ENCODE results near the gene MTFR2. TPM values are rescaled to one million over a fixed set of nuclear protein-coding genes. Genes with fewer than 3 reads are reported as not detected.

Gene MTFR2
- total and polyA plus RNA-seq, 3 experiments from 2014 or later = 0.69 to 21.7 (median 18.8) TPM

DNA sequence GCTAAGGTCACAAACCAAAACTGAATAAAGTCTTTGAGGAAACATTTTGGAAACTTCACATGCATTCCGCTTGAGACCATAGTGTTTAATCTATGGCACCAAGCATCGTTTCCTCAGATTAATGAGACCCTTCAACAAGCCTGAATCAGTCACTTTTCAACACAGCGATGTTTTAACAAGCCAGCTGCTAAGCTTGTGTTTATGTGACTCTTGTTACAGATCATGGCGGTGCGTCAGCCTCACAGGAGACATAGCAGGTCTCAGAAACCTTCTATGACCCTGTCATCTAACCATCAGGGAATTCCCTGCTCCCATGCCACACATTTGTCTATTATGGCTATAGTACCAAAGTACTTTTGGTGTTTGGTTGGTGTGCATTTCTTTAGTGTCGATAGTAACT lies 57.2 kb downstream of the MTFR2 start:
- ChIA-PET CTCF (no interaction called here), POLR2A (no interaction called here)
- no peaks in the 10 kb centered on the region for H3K36me3 Mint-ChIP-seq

DNA sequence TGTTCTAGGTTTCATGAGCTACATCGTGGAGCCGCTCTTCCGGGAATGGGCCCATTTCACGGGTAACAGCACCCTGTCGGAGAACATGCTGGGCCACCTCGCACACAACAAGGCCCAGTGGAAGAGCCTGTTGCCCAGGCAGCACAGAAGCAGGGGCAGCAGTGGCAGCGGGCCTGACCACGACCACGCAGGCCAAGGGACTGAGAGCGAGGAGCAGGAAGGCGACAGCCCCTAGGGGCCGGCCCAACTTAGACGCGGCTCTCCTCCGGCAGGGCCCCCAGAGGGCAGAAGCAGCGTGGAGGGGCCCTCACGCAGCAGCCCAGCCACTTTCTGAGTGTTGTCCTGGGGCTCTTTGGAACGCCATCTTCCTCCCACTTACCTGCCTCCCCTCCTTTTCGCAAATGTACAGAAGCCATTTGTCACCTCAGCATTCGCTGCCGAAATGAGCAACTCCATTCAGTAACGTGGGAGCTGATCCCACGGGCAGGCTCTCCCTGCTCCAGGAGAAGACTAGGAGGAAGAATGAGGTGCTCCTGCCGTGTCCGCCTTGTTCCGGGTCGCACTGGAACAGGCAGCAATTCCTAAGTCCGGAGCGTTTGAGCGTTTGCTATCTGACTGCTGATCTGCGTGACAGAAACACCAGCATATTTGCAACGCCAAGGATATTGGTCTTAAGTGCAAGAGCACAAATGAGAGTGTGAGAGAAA lies 58.4 kb downstream of the MTFR2 start:
- Mint-ChIP-seq H3K4me3 (no peak overlapping the region), H3K27ac (no peak overlapping the region), H3K9me3 (no peaks in the 10 kb centered on the region), H3K4me1 (no peaks in the 10 kb centered on the region), H3K27me3 (peaks cover 4 to 29% of the 10 kb centered on the region in 2 donors), H3K36me3 (no peaks in the 10 kb centered on the region)
- Histone ChIP-seq H3K4me1 (ENCODE audit: insufficient read depth, low read length) (no peaks in the 10 kb centered on the region), H3K4me3 (ENCODE audit: low read length) (no peak overlapping the region), H3K27me3 (ENCODE audit: insufficient read depth, low read length, poor library complexity, severe bottlenecking) (peaks cover 4% of the 10 kb centered on the region), H3K36me3 (ENCODE audit: insufficient read depth, low read length) (no peaks in the 10 kb centered on the region), H3K9me3 (ENCODE audit: low read length) (no peaks in the 10 kb centered on the region), H3K27ac (ENCODE audit: low read depth, low read length) (no peak overlapping the region)
- ChIA-PET CTCF (no interaction called here), POLR2A (no interaction called here)
- DNase-seq = no peak

More for the DNA sequence above, 57.2 kb downstream of the MTFR2 start:
- no peak for DNase-seq
- no peak overlapping the region for H3K4me3 Mint-ChIP-seq
- H3K9me3 ChIP-seq (ENCODE audit: low read length) = no peaks in the 10 kb centered on the region
- no peak overlapping the region for H3K4me3 ChIP-seq (ENCODE audit: low read length)
- no peaks in the 10 kb centered on the region for H3K9me3 Mint-ChIP-seq
- no peak overlapping the region for H3K27ac ChIP-seq (ENCODE audit: low read depth, low read length)
- H3K27me3 Mint-ChIP-seq = peaks cover 5 to 26% of the 10 kb centered on the region in 2 donors
- H3K4me1 Mint-ChIP-seq = no peaks in the 10 kb centered on the region
- peaks cover 4% of the 10 kb centered on the region for H3K27me3 ChIP-seq (ENCODE audit: insufficient read depth, low read length, poor library complexity, severe bottlenecking)
- no peaks in the 10 kb centered on the region for H3K4me1 ChIP-seq (ENCODE audit: insufficient read depth, low read length)
- no peak overlapping the region for H3K27ac Mint-ChIP-seq
- H3K36me3 ChIP-seq (ENCODE audit: insufficient read depth, low read length) = no peaks in the 10 kb centered on the region

DNA sequence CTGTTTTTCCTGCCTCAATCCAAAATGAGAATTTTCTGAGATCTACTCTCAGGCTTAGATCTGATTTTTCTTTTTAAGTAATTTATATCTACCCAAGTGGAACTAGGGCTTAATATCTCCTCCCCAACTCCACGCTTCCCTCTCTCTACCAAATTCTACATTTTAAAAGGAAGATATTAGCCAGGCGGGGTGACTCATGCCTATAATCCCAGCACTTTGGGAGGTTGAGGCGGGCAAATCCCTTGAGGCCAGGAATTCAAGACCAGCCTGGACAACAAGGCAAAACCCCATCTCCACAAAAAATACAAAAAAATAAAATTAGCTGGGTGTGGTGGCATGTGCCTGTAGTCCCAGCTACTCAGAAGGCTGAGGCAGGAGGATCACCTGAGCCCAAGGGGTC lies 61.0 kb downstream of the MTFR2 start:
- H3K27me3 Mint-ChIP-seq = peaks cover 4 to 20% of the 10 kb centered on the region in 2 donors
- no peaks in the 10 kb centered on the region for H3K36me3 Mint-ChIP-seq
- no peaks in the 10 kb centered on the region for H3K4me1 Mint-ChIP-seq
- DNase-seq = no peak
- Histone ChIP-seq H3K9me3 (ENCODE audit: low read length) (no peaks in the 10 kb centered on the region), H3K27me3 (ENCODE audit: insufficient read depth, low read length, poor library complexity, severe bottlenecking) (peaks cover 4% of the 10 kb centered on the region), H3K27ac (ENCODE audit: low read depth, low read length) (no peak overlapping the region), H3K4me3 (ENCODE audit: low read length) (no peak overlapping the region), H3K4me1 (ENCODE audit: insufficient read depth, low read length) (no peaks in the 10 kb centered on the region), H3K36me3 (ENCODE audit: insufficient read depth, low read length) (no peaks in the 10 kb centered on the region)
- no peaks in the 10 kb centered on the region for H3K9me3 Mint-ChIP-seq
- no peak overlapping the region for H3K4me3 Mint-ChIP-seq
- CTCF ChIA-PET = no interaction called here
- POLR2A ChIA-PET = no interaction called here
- H3K27ac Mint-ChIP-seq = no peak overlapping the region

DNA sequence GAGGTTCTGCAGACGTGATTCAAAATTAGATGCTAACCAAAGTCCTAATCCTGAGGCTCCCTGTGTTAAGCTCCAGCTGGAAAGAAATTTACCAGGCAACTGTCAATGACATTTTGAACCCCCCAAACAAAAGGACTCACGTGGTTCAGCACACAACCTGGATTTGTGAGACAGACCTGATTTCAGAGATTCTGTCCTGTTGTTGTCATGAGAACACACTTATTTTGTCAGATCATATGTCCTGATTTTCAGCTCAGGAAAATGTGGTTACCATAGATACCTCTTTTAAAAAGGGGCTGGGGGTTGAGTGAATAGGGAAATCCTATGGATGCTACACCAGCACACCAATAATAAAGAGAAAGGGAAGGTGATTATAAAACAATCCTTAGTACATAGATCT lies 61.6 kb downstream of the MTFR2 start:
- no peak overlapping the region for H3K27ac Mint-ChIP-seq
- H3K27me3 ChIP-seq (ENCODE audit: insufficient read depth, low read length, poor library complexity, severe bottlenecking) = peaks cover 4% of the 10 kb centered on the region
- CTCF ChIA-PET = no interaction called here
- H3K9me3 ChIP-seq (ENCODE audit: low read length) = no peaks in the 10 kb centered on the region
- no peak for DNase-seq
- peaks cover 3 to 18% of the 10 kb centered on the region in 2 donors for H3K27me3 Mint-ChIP-seq
- H3K36me3 Mint-ChIP-seq = no peaks in the 10 kb centered on the region
- POLR2A ChIA-PET = no interaction called here
- H3K4me3 Mint-ChIP-seq = no peak overlapping the region
- no peaks in the 10 kb centered on the region for H3K9me3 Mint-ChIP-seq
- H3K36me3 ChIP-seq (ENCODE audit: insufficient read depth, low read length) = no peaks in the 10 kb centered on the region
- H3K27ac ChIP-seq (ENCODE audit: low read depth, low read length) = no peak overlapping the region
- H3K4me1 ChIP-seq (ENCODE audit: insufficient read depth, low read length) = no peaks in the 10 kb centered on the region
- no peak overlapping the region for H3K4me3 ChIP-seq (ENCODE audit: low read length)
- H3K4me1 Mint-ChIP-seq = no peaks in the 10 kb centered on the region

DNA sequence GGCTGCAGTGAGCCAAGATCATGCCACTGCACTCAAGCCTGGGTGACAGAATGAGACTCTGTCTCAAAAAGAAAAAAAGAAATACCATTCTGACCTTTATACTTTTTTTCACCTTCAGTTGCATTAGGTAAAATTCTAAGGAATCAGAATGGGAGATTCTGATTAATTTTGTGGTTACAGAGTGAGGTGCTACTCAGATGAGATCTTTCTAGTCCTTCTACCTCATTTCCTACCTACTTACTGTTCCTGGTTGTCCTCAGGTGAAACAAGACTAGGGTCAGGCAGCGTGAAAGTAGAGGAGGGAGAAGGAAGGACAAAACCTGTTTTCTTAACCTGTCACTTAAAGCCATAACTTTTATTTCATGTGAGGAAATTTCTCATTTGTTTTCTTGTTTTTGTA lies 63.7 kb downstream of the MTFR2 start:
- CTCF ChIA-PET = no interaction called here

DNA sequence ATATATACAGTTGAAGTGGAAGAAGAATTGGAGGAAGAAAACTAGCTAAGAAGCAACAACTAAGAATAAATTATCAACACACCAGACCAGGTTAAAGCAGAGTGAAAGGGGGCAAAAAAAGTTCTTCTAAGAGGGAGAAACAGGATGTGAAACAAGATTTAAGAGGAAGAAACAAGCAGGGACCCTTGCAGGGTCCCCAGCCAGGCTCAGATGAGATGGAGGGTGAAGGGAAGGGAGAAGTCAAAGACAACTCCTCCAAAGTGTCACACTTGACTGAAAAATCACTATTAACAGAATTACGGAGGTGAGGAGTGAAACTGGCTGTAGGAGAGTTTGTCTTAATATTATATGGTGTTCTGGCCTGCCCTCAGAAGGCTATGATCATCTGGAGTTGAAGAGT lies 65.4 kb downstream of the MTFR2 start:
- DNase-seq = no peak
- Mint-ChIP-seq H3K4me3 (no peak overlapping the region), H3K27me3 (peaks cover 3 to 28% of the 10 kb centered on the region in 2 donors), H3K9me3 (no peaks in the 10 kb centered on the region), H3K4me1 (no peaks in the 10 kb centered on the region), H3K27ac (no peak overlapping the region), H3K36me3 (no peaks in the 10 kb centered on the region)
- no peak overlapping the region for H3K27ac ChIP-seq (ENCODE audit: low read depth, low read length)
- POLR2A ChIA-PET = no interaction called here
- H3K36me3 ChIP-seq (ENCODE audit: insufficient read depth, low read length) = no peaks in the 10 kb centered on the region
- H3K4me3 ChIP-seq (ENCODE audit: low read length) = no peak overlapping the region
- H3K9me3 ChIP-seq (ENCODE audit: low read length) = no peaks in the 10 kb centered on the region
- CTCF ChIA-PET = interaction anchor here (1.2 kb wide), 1 partner anchor 11 kb away, joined by 3 read pairs; no protein-coding TSS in a partner anchor
- peaks cover under 1% of the 10 kb centered on the region for H3K27me3 ChIP-seq (ENCODE audit: insufficient read depth, low read length, poor library complexity, severe bottlenecking)
- no peaks in the 10 kb centered on the region for H3K4me1 ChIP-seq (ENCODE audit: insufficient read depth, low read length)

More for the DNA sequence above, 63.7 kb downstream of the MTFR2 start:
- Mint-ChIP-seq H3K36me3 (no peaks in the 10 kb centered on the region), H3K4me1 (no peaks in the 10 kb centered on the region), H3K9me3 (no peaks in the 10 kb centered on the region), H3K27ac (no peak overlapping the region), H3K27me3 (peaks cover 6 to 25% of the 10 kb centered on the region in 2 donors), H3K4me3 (no peak overlapping the region)
- no peaks in the 10 kb centered on the region for H3K36me3 ChIP-seq (ENCODE audit: insufficient read depth, low read length)
- peaks cover 4% of the 10 kb centered on the region for H3K27me3 ChIP-seq (ENCODE audit: insufficient read depth, low read length, poor library complexity, severe bottlenecking)
- no peaks in the 10 kb centered on the region for H3K4me1 ChIP-seq (ENCODE audit: insufficient read depth, low read length)
- POLR2A ChIA-PET = interaction anchor here (0.6 kb wide), 1 partner anchor 793 kb away, joined by 3 read pairs; no protein-coding TSS in a partner anchor
- DNase-seq = no peak
- H3K4me3 ChIP-seq (ENCODE audit: low read length) = no peak overlapping the region
- no peaks in the 10 kb centered on the region for H3K9me3 ChIP-seq (ENCODE audit: low read length)
- no peak overlapping the region for H3K27ac ChIP-seq (ENCODE audit: low read depth, low read length)

DNA sequence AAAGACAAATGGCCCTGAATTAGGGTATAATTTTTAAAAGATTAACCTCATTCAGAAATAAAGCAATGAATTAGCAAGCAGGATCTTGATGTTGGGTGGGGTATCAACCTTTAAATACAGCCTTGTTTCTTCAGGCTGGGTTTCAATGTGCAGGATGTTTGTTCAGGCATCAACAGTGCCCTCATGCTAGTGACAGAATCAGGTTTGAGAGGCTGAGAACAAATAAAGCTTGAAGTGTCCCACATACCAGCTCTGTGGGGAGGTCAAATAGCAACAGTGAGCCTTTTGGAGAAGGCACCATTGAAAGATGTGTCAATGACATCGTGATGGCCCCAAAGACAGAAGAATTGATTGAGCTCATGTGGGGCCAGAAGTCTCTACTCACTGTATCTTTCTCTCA lies 68.2 kb downstream of the MTFR2 start:
- DNase-seq = no peak
- Mint-ChIP-seq H3K4me1 (no peaks in the 10 kb centered on the region), H3K36me3 (no peaks in the 10 kb centered on the region), H3K27ac (no peak overlapping the region), H3K9me3 (no peaks in the 10 kb centered on the region), H3K27me3 (peaks cover 3 to 44% of the 10 kb centered on the region in 2 donors), H3K4me3 (no peak overlapping the region)
- POLR2A ChIA-PET = no interaction called here
- no peaks in the 10 kb centered on the region for H3K9me3 ChIP-seq (ENCODE audit: low read length)
- H3K36me3 ChIP-seq (ENCODE audit: insufficient read depth, low read length) = no peaks in the 10 kb centered on the region
- H3K27ac ChIP-seq (ENCODE audit: low read depth, low read length) = no peak overlapping the region
- no peak overlapping the region for H3K4me3 ChIP-seq (ENCODE audit: low read length)
- H3K4me1 ChIP-seq (ENCODE audit: insufficient read depth, low read length) = no peaks in the 10 kb centered on the region
- CTCF ChIA-PET = no interaction called here
- no peaks in the 10 kb centered on the region for H3K27me3 ChIP-seq (ENCODE audit: insufficient read depth, low read length, poor library complexity, severe bottlenecking)

DNA sequence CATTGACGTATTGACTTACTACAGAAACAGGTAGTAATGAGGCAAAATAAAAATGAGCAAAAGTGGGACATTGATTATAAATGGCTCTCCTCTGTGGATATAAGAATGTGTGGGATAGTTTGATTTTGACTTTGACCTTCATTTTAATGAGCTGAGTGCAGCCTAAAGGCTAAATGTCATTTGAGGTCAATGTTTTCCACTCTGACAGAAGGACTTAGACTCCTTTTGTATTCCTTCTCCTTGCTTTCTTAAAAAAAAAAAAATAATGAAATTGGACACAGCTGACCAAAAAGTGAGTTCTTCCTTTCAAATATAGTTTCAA lies 68.6 kb downstream of the MTFR2 start:
- CTCF ChIA-PET = no interaction called here

More for the DNA sequence above, 68.6 kb downstream of the MTFR2 start:
- peaks cover 3 to 44% of the 10 kb centered on the region in 2 donors for H3K27me3 Mint-ChIP-seq
- H3K4me1 Mint-ChIP-seq = no peaks in the 10 kb centered on the region
- no peak overlapping the region for H3K27ac Mint-ChIP-seq
- H3K27me3 ChIP-seq (ENCODE audit: insufficient read depth, low read length, poor library complexity, severe bottlenecking) = no peaks in the 10 kb centered on the region
- H3K9me3 ChIP-seq (ENCODE audit: low read length) = no peaks in the 10 kb centered on the region
- no peaks in the 10 kb centered on the region for H3K36me3 Mint-ChIP-seq
- H3K4me3 Mint-ChIP-seq = no peak overlapping the region
- POLR2A ChIA-PET = no interaction called here
- no peak overlapping the region for H3K4me3 ChIP-seq (ENCODE audit: low read length)
- no peaks in the 10 kb centered on the region for H3K9me3 Mint-ChIP-seq
- no peak for DNase-seq
- H3K36me3 ChIP-seq (ENCODE audit: insufficient read depth, low read length) = no peaks in the 10 kb centered on the region
- no peaks in the 10 kb centered on the region for H3K4me1 ChIP-seq (ENCODE audit: insufficient read depth, low read length)
- H3K27ac ChIP-seq (ENCODE audit: low read depth, low read length) = no peak overlapping the region

All from CD8-positive, alpha-beta memory T cell (primary cell).